DMS79 (cell line): ENCODE results near the gene LRRC41.
"Not testable (repeated sequence)": the region's sequence is repeated elsewhere in the genome, so short reads cannot be mapped to it uniquely, and the experiment has no call there.

Experiments
- DNase-seq: peaks from one replicate; lab custom pipeline; 2025; lab: John Stamatoyannopoulos, UW

Gene LRRC41

DNA sequence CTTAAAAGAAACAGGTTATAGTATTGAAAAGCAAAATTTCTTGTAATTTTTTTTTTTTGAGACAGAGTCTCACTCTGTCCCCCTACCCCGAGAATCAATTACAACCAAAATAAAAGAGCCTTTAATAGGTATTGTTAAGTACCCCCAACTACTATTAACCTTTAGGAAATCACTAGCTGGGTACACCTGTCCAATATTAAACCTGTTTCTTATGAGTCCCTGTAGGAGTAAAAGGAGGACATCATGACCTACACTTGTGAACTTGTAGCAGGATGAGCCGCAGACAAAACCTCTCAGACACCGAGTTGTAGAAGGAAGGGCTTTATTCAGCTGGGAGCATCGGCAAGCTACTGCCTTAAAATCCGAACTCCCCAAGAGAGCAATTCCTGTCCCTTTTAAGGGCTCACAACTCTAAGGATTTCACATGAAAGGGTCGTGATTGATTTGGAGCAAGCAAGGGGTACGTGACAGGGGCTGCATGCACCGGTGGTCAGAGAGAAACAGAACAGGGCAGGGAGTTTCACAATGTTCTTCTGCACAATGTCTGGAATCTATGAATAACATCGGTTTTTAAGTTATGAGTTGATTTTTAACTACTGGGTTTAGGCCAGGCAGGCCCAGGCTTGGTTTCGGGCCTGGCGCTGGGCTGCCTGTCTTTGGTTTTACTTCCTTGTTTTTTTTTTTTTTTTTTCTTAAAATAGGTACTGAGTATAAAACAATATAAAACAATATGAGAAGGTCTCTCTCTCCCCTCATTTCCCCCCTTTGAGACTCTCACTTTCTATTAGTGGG, 22.1 kb upstream of the LRRC41 start:
- not testable (repeated sequence) for DNase-seq

DNA sequence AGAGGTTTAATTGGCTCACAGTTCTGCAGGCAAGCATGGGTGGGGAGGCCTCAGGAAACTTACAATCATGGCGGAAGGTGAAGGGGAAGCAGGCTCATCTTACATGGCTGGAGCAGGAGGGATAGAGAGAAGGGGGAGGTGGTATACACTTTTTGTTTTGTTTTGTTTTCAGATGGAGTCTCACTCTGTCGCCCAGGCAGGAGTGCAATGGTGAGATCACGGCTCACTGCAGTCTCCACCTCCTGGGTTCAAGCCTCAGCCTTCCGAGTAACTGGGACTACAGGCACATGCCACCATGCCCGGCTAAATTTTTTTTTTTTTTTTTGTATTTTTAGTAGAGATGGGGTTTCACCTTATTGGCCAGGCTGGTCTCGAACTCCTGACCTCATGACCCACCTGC, 18.8 kb upstream of the LRRC41 start:
- DNase-seq: not testable (repeated sequence)

DNA sequence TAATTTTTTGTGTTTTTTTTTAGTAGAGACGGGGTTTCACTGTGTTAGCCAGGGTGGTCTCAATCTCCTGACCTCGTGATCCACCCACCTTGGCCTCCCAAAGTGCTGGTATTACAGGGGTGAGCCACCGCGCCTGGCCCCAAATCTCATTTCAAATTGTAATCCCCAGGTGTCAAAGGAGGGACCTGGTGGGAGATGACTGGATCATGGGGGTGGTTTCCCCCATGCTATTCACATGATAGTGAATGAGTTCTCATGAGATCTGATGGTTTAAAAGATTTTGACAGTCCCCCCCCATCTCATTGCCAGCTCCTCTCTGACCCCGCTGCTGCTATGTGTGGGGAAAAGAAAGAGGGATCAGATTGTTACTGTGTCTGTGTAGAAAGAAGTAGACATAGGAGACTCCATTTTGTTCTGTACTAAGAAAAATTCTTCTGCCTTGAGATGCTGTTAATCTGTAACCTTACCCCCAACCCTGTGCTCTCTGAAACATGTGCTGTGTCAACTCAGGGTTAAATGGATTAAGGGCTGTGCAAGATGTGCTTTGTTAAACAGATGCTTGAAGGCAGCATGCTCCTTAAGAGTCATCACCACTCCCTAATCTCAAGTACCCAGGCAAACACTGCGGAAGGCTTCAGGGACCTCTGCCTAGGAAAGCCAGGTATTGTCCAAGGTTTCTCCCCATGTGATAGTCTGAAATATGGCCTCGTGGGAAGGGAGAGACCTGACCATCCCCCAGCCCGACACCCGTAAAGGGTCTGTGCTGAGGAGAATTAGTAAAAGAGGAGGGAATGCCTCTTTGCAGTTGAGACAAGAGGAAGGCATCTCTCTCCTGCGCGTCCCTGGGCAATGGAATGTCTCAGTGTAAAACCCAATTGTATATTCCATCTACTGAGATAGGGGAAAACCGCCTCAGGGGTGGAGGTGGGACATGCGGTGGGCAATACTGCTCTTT, 16.8 kb upstream of the LRRC41 start:
- DNase-seq: peak; percentile 84

- not testable (repeated sequence) for DNase-seq
These were observed 15.9 kb upstream of the LRRC41 start for GRCh38 chr1:46319301-46319700.

DNA sequence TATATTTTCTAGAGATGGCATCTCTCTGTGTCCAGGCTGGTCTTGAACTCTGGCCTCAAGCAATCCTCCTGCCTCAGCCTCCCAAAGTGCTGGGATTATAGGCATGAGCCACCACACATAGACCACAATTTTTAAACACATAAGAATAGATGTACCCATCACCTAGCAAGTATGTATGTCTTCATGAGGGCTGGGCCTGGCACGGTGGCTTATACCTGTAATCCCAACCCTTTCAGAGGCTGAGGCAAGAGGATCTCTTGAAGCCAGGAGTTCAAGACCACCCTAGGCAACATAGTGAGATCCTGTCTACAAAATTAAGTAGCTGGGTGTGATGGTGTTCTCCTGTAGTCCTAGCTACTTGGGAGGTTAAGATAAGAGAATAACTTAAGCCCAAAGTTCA, 13.9 kb upstream of the LRRC41 start:
- DNase-seq: no peak

DNA sequence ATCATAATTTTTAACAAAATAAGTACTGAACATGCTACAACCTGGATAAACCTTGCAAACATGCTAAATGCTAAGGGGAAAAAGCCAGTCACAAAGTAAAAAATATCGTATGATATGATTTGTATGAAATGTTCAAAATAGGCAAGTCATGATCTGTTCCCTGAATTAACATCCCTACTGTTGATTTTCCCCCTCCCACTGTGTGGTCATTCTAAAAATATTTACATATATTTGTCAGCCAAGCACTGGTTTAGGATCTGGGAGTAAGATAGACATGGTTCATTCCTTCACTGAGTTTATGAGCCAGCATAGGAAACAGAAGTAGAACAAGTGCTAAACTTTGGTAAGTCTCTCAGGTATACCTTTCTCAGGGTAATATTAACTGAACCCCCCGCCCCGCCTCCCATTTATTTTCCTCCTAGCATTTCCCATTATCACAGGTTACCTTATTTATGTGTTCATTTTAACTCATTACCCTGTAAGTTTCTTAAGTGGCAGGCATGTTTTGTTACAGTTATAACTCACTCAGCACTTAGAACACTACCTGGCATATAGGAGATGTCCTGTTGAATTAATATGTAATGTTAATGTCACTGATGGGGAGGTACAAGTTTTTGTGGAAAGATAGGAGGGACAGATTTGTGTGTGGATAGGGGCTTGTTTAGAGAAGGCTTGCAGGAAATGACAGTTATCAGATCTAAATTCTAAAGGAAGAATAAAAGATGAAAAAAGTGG, 12.4 kb upstream of the LRRC41 start:
- DNase-seq: no peak

GRCh38 chr1:46310321-46310720, 6.9 kb upstream of the LRRC41 start:
- DNase-seq: no peak

GRCh38 chr1:46309401-46310159, 6.2 kb upstream of the LRRC41 start:
- no peak for DNase-seq

GRCh38 chr1:46306159-46306530, 2.7 kb upstream of the LRRC41 start:
- no peak for DNase-seq

- no peak for DNase-seq
These were observed 483 bp upstream of the LRRC41 start for GRCh38 chr1:46303872-46304326.

DNA sequence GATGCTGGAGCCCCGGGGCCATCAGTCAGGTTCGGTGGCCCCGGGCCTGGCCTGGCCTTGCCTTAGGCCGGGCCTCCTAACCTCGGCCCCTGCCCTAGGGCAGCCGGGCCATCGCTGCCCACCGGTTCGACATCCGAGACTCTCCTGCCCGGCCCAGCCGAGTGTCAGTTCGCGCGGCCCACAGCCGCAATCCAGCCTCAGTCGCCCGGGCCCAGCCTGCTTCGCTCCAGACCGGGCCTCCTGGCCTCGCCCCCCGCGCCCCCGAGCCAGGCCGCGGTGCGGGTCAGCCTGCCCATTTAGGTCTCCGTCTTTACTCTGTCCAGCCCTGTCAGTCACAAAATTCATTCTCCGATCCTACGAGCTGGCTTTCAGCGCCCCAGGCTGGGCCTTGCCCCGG, 777 bp downstream of the LRRC41 start:
- peak; percentile 10 for DNase-seq

DNA sequence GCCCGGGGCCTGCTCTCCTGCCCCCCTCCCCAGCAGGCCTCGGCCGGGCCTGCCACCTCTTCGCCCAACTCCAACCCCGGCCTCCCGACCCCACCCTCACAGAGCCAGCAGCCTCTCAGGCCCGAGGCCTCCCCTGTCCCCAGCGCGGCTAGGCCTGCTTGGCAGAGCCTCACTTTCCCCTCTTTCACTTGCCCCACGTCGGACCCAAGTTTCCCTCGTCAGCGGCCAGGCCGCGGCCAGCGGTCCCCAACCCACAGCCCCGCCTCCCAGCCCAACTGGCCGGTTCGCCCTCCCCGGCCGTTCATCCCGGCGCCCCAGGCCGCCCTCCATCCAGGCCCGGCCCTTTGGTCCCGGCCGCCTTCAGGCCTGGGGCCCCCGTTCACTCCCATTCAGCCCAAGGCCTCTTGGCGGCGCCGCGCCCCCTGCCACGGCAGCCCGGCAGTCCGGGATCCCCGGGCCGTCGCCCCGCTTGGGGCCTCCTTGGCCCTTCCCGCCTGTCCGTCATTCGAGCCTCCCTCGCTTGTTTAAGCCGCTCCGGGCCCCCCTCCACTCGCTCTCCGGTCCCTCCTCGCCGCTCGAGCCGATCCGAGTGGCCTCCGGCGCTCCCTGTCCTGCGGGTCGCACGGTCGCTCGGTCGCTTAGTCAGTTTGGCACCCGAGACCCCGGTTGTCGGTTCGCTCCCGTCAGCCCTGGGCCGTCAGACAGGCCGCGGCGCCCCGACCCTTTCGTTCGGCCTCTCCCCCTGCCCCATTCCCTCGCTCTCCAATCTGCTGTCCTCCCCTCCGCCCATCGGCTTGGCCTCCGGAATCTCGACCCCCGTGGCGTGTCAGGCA, 1.4 kb downstream of the LRRC41 start:
- DNase-seq: peak; percentile 17

DNA sequence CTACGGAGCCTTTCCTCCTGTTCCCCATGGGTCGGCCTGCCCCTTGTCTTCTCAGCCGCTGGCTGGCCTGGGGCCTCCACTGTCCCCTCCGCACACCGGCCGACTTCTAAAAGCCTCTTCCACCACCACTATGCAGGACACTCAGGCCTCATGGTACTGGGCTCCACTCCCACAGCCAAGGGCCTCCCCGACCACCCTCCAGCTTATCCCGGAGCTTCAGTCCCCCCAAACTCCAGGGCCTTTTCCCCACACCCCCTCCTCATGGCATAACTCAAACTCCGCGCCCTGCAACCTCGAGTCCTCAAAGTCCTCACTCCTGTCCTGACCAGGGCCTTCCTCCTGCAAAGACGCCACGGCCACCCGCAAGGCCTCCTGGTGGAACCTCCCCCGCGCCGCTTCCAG, 2.0 kb downstream of the LRRC41 start:
- no peak for DNase-seq

DNA sequence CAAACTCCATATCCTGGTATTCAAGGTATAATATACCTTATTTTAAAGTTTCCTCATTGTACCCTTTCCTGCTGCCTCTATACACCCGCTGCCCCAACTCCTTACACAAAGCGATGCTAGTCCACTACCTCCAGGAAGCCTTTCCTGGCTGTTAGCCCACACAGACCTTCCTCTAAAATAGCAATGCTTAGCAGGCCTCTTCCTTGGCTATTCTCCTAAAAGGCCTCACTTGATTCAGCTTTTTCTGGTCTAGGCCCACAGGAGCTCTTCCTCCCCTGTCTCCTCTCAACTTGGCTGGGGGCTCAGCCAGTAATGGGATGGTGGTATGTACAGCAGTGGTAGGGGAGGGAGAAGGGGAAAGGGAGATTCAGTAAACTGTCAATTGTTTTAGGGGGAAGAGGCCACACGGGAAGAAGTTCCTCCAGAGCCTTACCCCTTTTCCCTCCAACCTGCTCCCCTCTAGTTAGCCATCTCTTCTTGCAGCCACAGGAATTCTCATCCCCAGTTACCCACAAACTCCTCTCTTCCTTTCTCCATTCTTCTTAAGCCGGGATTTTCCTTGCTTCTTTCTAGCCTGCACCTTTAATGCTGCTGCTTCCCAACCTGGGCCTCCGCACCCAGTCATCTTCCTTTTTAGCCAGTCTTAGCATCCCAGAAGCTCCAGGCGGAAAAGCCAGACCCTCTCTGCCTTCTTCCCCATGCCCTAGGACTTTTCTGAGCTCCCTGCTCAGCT, 2.6 kb downstream of the LRRC41 start:
- no peak for DNase-seq

- no peak for DNase-seq
These were observed 5.0 kb downstream of the LRRC41 start for GRCh38 chr1:46298387-46298786.

DNA sequence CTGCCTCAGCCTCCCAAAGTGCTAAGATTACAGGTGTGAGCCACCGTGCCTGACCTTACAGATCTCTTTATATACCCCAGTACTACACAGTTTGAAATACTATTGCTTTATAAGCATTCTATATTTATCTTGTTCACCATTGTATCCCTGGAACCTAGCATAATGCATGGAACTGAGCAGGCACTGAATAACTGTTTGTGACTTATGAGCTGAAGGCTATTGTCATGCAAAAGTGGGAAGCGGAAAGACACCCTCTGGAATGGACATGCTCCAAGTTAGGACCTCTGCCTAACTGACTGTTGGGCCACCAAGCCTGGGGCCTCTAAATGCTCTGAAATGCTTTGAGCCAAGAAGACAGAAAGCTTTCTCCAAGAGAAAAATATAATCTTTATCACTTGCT, 8.1 kb downstream of the LRRC41 start:
- DNase-seq: no peak

DNA sequence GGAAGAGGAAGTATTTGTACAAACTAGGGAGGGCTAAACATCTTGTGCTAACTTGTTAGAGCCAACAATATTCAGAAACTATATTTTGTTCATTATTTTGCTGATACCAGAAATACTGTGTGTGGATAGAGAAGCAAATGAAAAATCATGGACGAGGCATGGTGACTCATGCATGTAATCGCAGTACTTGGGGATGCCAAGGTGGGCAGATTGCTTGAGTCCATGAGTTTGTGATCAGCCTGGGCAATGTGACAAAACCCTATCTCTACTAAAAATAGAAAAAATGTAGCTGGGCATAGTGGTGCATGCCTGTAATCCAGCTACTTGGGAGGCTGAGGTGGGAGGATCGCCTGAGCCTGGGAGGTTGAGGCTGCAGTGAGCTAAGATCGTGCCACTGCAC, 13.4 kb downstream of the LRRC41 start:
- DNase-seq: no peak

DNA sequence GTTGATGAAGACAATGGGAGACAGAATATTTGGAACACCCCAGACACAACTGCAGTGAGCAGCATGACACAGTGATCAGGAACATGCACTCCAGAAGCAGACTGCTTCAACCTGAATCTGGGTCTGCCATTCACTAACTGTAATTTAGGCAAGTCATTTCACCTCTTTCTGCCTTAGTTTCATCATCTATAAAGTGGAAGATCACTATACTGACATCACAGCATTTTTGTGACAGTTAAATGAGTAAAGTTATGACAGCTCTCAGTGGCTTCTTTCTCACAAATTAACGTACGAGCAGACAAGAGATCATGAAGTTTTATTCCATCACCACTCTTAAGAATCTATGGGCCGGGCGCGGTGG, 14.3 kb downstream of the LRRC41 start:
- no peak for DNase-seq

GRCh38 chr1:46288485-46289133, 14.8 kb downstream of the LRRC41 start:
- no peak for DNase-seq
